Measurements from ENCODE around the gene DAB2IP. TPM values are rescaled to one million over a fixed set of nuclear protein-coding genes. Genes with fewer than 3 reads are reported as not detected.

DAB2IP gene
- total RNA-seq, 2 experiments from 2014 or later, result 0.18 to 0.33 TPM

- H3K36me3 Mint-ChIP-seq, result no peaks in the 10 kb centered on the region
- no peak overlapping the region for H3K4me3 Mint-ChIP-seq
Observed at GRCh38 chr9:121674952-121675351, 23.5 kb downstream of the DAB2IP start.

GRCh38 chr9:121675381-121675780 is 23.9 kb downstream of the DAB2IP start:
- no peak for DNase-seq
- H3K36me3 Mint-ChIP-seq, result no peaks in the 10 kb centered on the region
- no peak overlapping the region for H3K27ac Mint-ChIP-seq
- no peaks in the 10 kb centered on the region for H3K4me1 Mint-ChIP-seq
- no peaks in the 10 kb centered on the region for H3K9me3 Mint-ChIP-seq
- H3K27me3 Mint-ChIP-seq, result peaks cover 3% of the 10 kb centered on the region
- no peak overlapping the region for H3K4me3 Mint-ChIP-seq

More at GRCh38 chr9:121674952-121675351, 23.5 kb downstream of the DAB2IP start:
- Mint-ChIP-seq H3K27me3 (peaks cover 3% of the 10 kb centered on the region), H3K9me3 (no peaks in the 10 kb centered on the region), H3K27ac (no peak overlapping the region), H3K4me1 (no peaks in the 10 kb centered on the region)
- DNase-seq, result no peak

- Mint-ChIP-seq H3K4me3 (no peak overlapping the region), H3K27me3 (no peaks in the 10 kb centered on the region), H3K9me3 (no peaks in the 10 kb centered on the region), H3K4me1 (no peaks in the 10 kb centered on the region), H3K36me3 (no peaks in the 10 kb centered on the region), H3K27ac (no peak overlapping the region)
- DNase-seq, result no peak
Observed at GRCh38 chr9:121675969-121676822, 24.8 kb downstream of the DAB2IP start.

GRCh38 chr9:121676926-121677325 is 25.5 kb downstream of the DAB2IP start:
- no peak for DNase-seq
- H3K27me3 Mint-ChIP-seq, result no peaks in the 10 kb centered on the region
- no peaks in the 10 kb centered on the region for H3K9me3 Mint-ChIP-seq
- no peaks in the 10 kb centered on the region for H3K36me3 Mint-ChIP-seq
- H3K27ac Mint-ChIP-seq, result no peak overlapping the region
- no peaks in the 10 kb centered on the region for H3K4me1 Mint-ChIP-seq
- H3K4me3 Mint-ChIP-seq, result no peak overlapping the region

GRCh38 chr9:121678501-121679022 is 27.1 kb downstream of the DAB2IP start:
- H3K27me3 Mint-ChIP-seq, result no peaks in the 10 kb centered on the region
- no peaks in the 10 kb centered on the region for H3K4me1 Mint-ChIP-seq
- no peak for DNase-seq
- H3K36me3 Mint-ChIP-seq, result no peaks in the 10 kb centered on the region
- no peak overlapping the region for H3K27ac Mint-ChIP-seq
- H3K9me3 Mint-ChIP-seq, result no peaks in the 10 kb centered on the region
- H3K4me3 Mint-ChIP-seq, result no peak overlapping the region

- Mint-ChIP-seq H3K9me3 (no peaks in the 10 kb centered on the region), H3K36me3 (no peaks in the 10 kb centered on the region), H3K4me1 (no peaks in the 10 kb centered on the region), H3K4me3 (no peak overlapping the region), H3K27ac (no peak overlapping the region), H3K27me3 (peaks cover 3% of the 10 kb centered on the region)
- no peak for DNase-seq
Observed at GRCh38 chr9:121679901-121680635, 28.6 kb downstream of the DAB2IP start.

- Mint-ChIP-seq H3K4me1 (no peaks in the 10 kb centered on the region), H3K27me3 (peaks cover 8% of the 10 kb centered on the region)
Observed at GRCh38 chr9:121681404-121681803, 30.0 kb downstream of the DAB2IP start.

GRCh38 chr9:121682201-121682600 is 30.8 kb downstream of the DAB2IP start:
- Mint-ChIP-seq H3K27ac (no peak overlapping the region), H3K4me1 (no peaks in the 10 kb centered on the region), H3K9me3 (no peaks in the 10 kb centered on the region), H3K4me3 (no peak overlapping the region), H3K27me3 (peaks cover 8% of the 10 kb centered on the region), H3K36me3 (no peaks in the 10 kb centered on the region)
- no peak for DNase-seq

More at GRCh38 chr9:121681404-121681803, 30.0 kb downstream of the DAB2IP start:
- H3K36me3 Mint-ChIP-seq, result no peaks in the 10 kb centered on the region
- H3K9me3 Mint-ChIP-seq, result no peaks in the 10 kb centered on the region
- no peak overlapping the region for H3K4me3 Mint-ChIP-seq
- no peak for DNase-seq
- H3K27ac Mint-ChIP-seq, result no peak overlapping the region

- Mint-ChIP-seq H3K27ac (no peak overlapping the region), H3K36me3 (no peaks in the 10 kb centered on the region), H3K4me3 (no peak overlapping the region), H3K4me1 (no peaks in the 10 kb centered on the region), H3K9me3 (no peaks in the 10 kb centered on the region), H3K27me3 (peaks cover 8% of the 10 kb centered on the region)
- DNase-seq, result no peak
Observed at GRCh38 chr9:121682926-121683515, 31.6 kb downstream of the DAB2IP start.

GRCh38 chr9:121683652-121684051 is 32.2 kb downstream of the DAB2IP start:
- Mint-ChIP-seq H3K4me3 (no peak overlapping the region), H3K27me3 (peaks cover 12% of the 10 kb centered on the region), H3K27ac (no peak overlapping the region), H3K9me3 (no peaks in the 10 kb centered on the region), H3K4me1 (no peaks in the 10 kb centered on the region), H3K36me3 (no peaks in the 10 kb centered on the region)
- DNase-seq, result no peak

GRCh38 chr9:121684381-121685145 is 33.1 kb downstream of the DAB2IP start:
- H3K27me3 Mint-ChIP-seq, result peaks cover 12% of the 10 kb centered on the region
- DNase-seq, result peak; percentile 33
- H3K9me3 Mint-ChIP-seq, result no peaks in the 10 kb centered on the region
- H3K4me1 Mint-ChIP-seq, result no peaks in the 10 kb centered on the region
- no peak overlapping the region for H3K4me3 Mint-ChIP-seq
- H3K27ac Mint-ChIP-seq, result no peak overlapping the region
- H3K36me3 Mint-ChIP-seq, result no peaks in the 10 kb centered on the region

- no peak for DNase-seq
- peaks cover 12% of the 10 kb centered on the region for H3K27me3 Mint-ChIP-seq
- no peaks in the 10 kb centered on the region for H3K4me1 Mint-ChIP-seq
- no peak overlapping the region for H3K27ac Mint-ChIP-seq
- H3K9me3 Mint-ChIP-seq, result no peaks in the 10 kb centered on the region
- no peaks in the 10 kb centered on the region for H3K36me3 Mint-ChIP-seq
- H3K4me3 Mint-ChIP-seq, result no peak overlapping the region
Observed at GRCh38 chr9:121685146-121685794, 33.8 kb downstream of the DAB2IP start.

- no peak overlapping the region for H3K4me3 Mint-ChIP-seq
- no peak for DNase-seq
- H3K4me1 Mint-ChIP-seq, result no peaks in the 10 kb centered on the region
- no peak overlapping the region for H3K27ac Mint-ChIP-seq
- no peaks in the 10 kb centered on the region for H3K36me3 Mint-ChIP-seq
- H3K9me3 Mint-ChIP-seq, result no peaks in the 10 kb centered on the region
- H3K27me3 Mint-ChIP-seq, result peaks cover 12% of the 10 kb centered on the region
Observed at GRCh38 chr9:121685795-121686377, 34.5 kb downstream of the DAB2IP start.

Measured in activated naive CD8-positive, alpha-beta T cell treated with anti-CD3 and anti-CD28 coated beads for 36 hours (primary cell).